Activated naive CD4-positive, alpha-beta T cell treated with Interleukin-2 at 50 U/mL for 16 hours (primary cell): ENCODE data around the gene MYO1B.

Experiments
- DNase-seq: peaks from one replicate; pipeline ENCODE4 v3.0.0-alpha.2; 2020

The MYO1B gene

DNA sequence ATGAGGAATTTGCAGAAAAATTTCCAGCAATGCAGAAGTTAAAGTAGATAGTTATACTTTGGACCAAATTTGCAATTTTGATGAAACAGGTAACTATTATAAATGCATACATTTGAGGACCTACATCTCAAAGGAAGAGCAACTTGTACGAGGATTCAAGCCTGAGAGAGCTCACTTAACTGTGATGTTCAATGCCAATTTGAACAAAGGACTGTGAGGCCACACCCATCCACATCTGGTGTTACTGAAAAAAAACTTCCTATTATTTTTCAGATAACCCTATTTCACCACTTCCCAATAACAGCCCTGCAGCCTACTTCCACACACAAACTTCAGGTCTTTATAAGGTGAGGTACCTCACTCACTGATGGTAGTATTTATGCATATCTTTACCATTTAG lies 229.3 kb downstream of the MYO1B start:
- DNase-seq: no peak
